Measurements from ENCODE around the gene RSBN1L. TPM values are rescaled to one million over a fixed set of nuclear protein-coding genes. Genes with fewer than 3 reads are reported as not detected.

Gene RSBN1L
- total and polyA plus RNA-seq, 2 experiments from 2014 or later, result 4.8 to 19.2 TPM

- WGBS (ENCODE audit: low lambda C conversion rate, missing lambda C conversion rate), result 94% methylated on average over 5 of the region's 5 CpGs
- no peaks in the 10 kb centered on the region for H3K36me3 ChIP-seq (replicated peaks; ENCODE audit: insufficient read depth, low read depth)
- H3K27me3 ChIP-seq, result no peaks in the 10 kb centered on the region
- H3K79me2 ChIP-seq, result peaks cover 74% of the 10 kb centered on the region
- no peaks in the 10 kb centered on the region for H3K9me2 ChIP-seq (replicated peaks; ENCODE audit: insufficient read depth)
- H3K27ac ChIP-seq, result no peak overlapping the region
- no peak overlapping the region for H3K4me3 ChIP-seq
- H2AFZ ChIP-seq, result no peak overlapping the region
- TF ChIP-seq EZH2phosphoT487 (IDR thresholded peaks at IDR 0.05; ENCODE audit: low read depth, severe bottlenecking, unreplicated experiment), result no peak
- H3K4me1 ChIP-seq (ENCODE audit: insufficient read depth), result no peaks in the 10 kb centered on the region
- H3K9me3 ChIP-seq (ENCODE audit: low read depth), result no peaks in the 10 kb centered on the region
- no peak for DNase-seq (ENCODE audit: low spot score)
- no peak overlapping the region for H3K4me2 ChIP-seq
- H4K20me1 ChIP-seq (ENCODE audit: insufficient read depth, poor library complexity, severe bottlenecking), result peaks cover 22% of the 10 kb centered on the region
Observed at GRCh38 chr7:77736991-77737390, 40.7 kb downstream of the RSBN1L start.

- H3K27me3 ChIP-seq, result no peaks in the 10 kb centered on the region
- no peak for DNase-seq (ENCODE audit: low spot score)
- no peak overlapping the region for H3K4me3 ChIP-seq
- peaks cover 67% of the 10 kb centered on the region for H3K79me2 ChIP-seq
- TF ChIP-seq EZH2phosphoT487 (IDR thresholded peaks at IDR 0.05; ENCODE audit: low read depth, severe bottlenecking, unreplicated experiment) (no peak), EZH2 (IDR thresholded peaks at IDR 0.05; ENCODE audit: borderline replicate concordance) (no peak), CTCF (IDR thresholded peaks at IDR 0.05; ENCODE audit: poor library complexity) (no peak)
- H3K4me1 ChIP-seq (ENCODE audit: insufficient read depth), result no peaks in the 10 kb centered on the region
- H3K9me2 ChIP-seq (replicated peaks; ENCODE audit: insufficient read depth), result no peaks in the 10 kb centered on the region
- peaks cover 10% of the 10 kb centered on the region for H4K20me1 ChIP-seq (ENCODE audit: insufficient read depth, poor library complexity, severe bottlenecking)
- no peak overlapping the region for H2AFZ ChIP-seq
- WGBS (ENCODE audit: low lambda C conversion rate, missing lambda C conversion rate), result 100% methylated on average over 1 of the region's 1 CpG
- no peak overlapping the region for H3K4me2 ChIP-seq
- no peaks in the 10 kb centered on the region for H3K36me3 ChIP-seq (replicated peaks; ENCODE audit: insufficient read depth, low read depth)
- H3K27ac ChIP-seq, result no peak overlapping the region
- H3K9me3 ChIP-seq (ENCODE audit: low read depth), result no peaks in the 10 kb centered on the region
Observed at GRCh38 chr7:77738382-77738781, 42.1 kb downstream of the RSBN1L start.

GRCh38 chr7:77738871-77739270, 42.6 kb downstream of the RSBN1L start:
- Histone ChIP-seq H3K27ac (no peak overlapping the region), H2AFZ (no peak overlapping the region), H4K20me1 (ENCODE audit: insufficient read depth, poor library complexity, severe bottlenecking) (peaks cover 10% of the 10 kb centered on the region), H3K9me3 (ENCODE audit: low read depth) (no peaks in the 10 kb centered on the region), H3K79me2 (peaks cover 66% of the 10 kb centered on the region), H3K4me1 (ENCODE audit: insufficient read depth) (no peaks in the 10 kb centered on the region), H3K4me2 (no peak overlapping the region), H3K9me2 (replicated peaks; ENCODE audit: insufficient read depth) (no peaks in the 10 kb centered on the region), H3K4me3 (no peak overlapping the region), H3K36me3 (replicated peaks; ENCODE audit: insufficient read depth, low read depth) (no peaks in the 10 kb centered on the region), H3K27me3 (no peaks in the 10 kb centered on the region)
- WGBS (ENCODE audit: low lambda C conversion rate, missing lambda C conversion rate), result 67% methylated on average over 3 of the region's 3 CpGs
- TF ChIP-seq EZH2 (IDR thresholded peaks at IDR 0.05; ENCODE audit: borderline replicate concordance) (no peak), CTCF (IDR thresholded peaks at IDR 0.05; ENCODE audit: poor library complexity) (no peak), EZH2phosphoT487 (IDR thresholded peaks at IDR 0.05; ENCODE audit: low read depth, severe bottlenecking, unreplicated experiment) (no peak)
- DNase-seq (ENCODE audit: low spot score), result no peak

- Histone ChIP-seq H3K9me3 (ENCODE audit: low read depth) (no peaks in the 10 kb centered on the region), H3K36me3 (replicated peaks; ENCODE audit: insufficient read depth, low read depth) (no peaks in the 10 kb centered on the region), H3K4me1 (ENCODE audit: insufficient read depth) (no peaks in the 10 kb centered on the region), H3K4me3 (no peak overlapping the region), H3K27me3 (no peaks in the 10 kb centered on the region), H3K4me2 (no peak overlapping the region), H3K79me2 (peaks cover 70% of the 10 kb centered on the region), H3K9me2 (replicated peaks; ENCODE audit: insufficient read depth) (no peaks in the 10 kb centered on the region), H3K27ac (no peak overlapping the region), H2AFZ (no peak overlapping the region), H4K20me1 (ENCODE audit: insufficient read depth, poor library complexity, severe bottlenecking) (peaks cover 4% of the 10 kb centered on the region)
- no peak for DNase-seq (ENCODE audit: low spot score)
- TF ChIP-seq EZH2phosphoT487 (IDR thresholded peaks at IDR 0.05; ENCODE audit: low read depth, severe bottlenecking, unreplicated experiment), result no peak
- TF ChIP-seq CTCF (IDR thresholded peaks at IDR 0.05; ENCODE audit: poor library complexity), result no peak
- TF ChIP-seq EZH2 (IDR thresholded peaks at IDR 0.05; ENCODE audit: borderline replicate concordance), result no peak
- WGBS (ENCODE audit: low lambda C conversion rate, missing lambda C conversion rate), result 81% methylated on average over 1 of the region's 1 CpG
Observed at GRCh38 chr7:77740257-77740656, 44.0 kb downstream of the RSBN1L start.
